HUES48 (cell line): ENCODE results near the gene MYH3.

ENCODE experiments used
- H3K27ac ChIP-seq: one replicate; pipeline ENCODE4 v1.7.0; 2013; ENCODE audit warnings: low read depth, low read length, inconsistent platforms
- H3K27me3 ChIP-seq: 2 replicates; pipeline ENCODE4 v1.6.1; 2013; ENCODE audit warnings: mild to moderate bottlenecking, low read length; ENCODE audit not compliant: control insufficient read depth, insufficient read depth
- H3K36me3 ChIP-seq: 2 replicates; pipeline ENCODE4 v1.6.1; 2013; ENCODE audit warnings: low read length; ENCODE audit not compliant: control insufficient read depth, insufficient read depth
- H3K4me1 ChIP-seq: 2 replicates; pipeline ENCODE4 v1.6.1; 2013; ENCODE audit warnings: mild to moderate bottlenecking, low read length; ENCODE audit not compliant: control insufficient read depth, insufficient read depth
- H3K4me3 ChIP-seq: 2 replicates; pipeline ENCODE4 v1.5.1; 2013; ENCODE audit warnings: mild to moderate bottlenecking, low read depth, low read length
- H3K9ac ChIP-seq: 2 replicates; pipeline ENCODE4 v1.6.1; 2013; ENCODE audit warnings: mild to moderate bottlenecking, low read depth, low read length, moderate library complexity
- H3K9me3 ChIP-seq: 2 replicates; pipeline ENCODE4 v1.6.1; 2013; ENCODE audit warnings: low read length; ENCODE audit not compliant: control insufficient read depth, insufficient read depth

Gene MYH3

DNA sequence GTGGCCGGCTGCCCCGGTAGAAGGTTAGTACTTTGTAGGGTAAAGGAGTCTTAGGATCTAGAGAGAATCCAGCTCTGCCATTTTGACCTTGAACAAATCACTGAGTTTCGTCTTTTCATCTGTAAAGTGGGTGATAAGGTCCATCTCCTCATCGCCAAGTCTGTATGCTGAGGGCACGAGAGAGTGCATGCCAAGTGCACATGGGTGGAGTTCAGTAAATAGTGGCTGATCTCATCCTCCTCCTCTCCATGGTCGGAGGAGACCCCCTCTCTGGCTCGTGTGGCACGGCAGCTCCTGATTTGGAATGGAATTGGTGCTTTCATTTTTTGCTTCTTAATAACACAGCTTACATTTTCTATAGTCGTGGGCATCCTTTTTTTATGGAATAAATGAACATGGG is 30.7 kb downstream of the MYH3 start:
- Histone ChIP-seq H3K36me3 (no peaks in the 10 kb centered on the region), H3K27ac (no peak overlapping the region), H3K9me3 (no peaks in the 10 kb centered on the region), H3K9ac (no peak overlapping the region), H3K4me3 (no peak overlapping the region), H3K27me3 (no peaks in the 10 kb centered on the region), H3K4me1 (no peaks in the 10 kb centered on the region)

DNA sequence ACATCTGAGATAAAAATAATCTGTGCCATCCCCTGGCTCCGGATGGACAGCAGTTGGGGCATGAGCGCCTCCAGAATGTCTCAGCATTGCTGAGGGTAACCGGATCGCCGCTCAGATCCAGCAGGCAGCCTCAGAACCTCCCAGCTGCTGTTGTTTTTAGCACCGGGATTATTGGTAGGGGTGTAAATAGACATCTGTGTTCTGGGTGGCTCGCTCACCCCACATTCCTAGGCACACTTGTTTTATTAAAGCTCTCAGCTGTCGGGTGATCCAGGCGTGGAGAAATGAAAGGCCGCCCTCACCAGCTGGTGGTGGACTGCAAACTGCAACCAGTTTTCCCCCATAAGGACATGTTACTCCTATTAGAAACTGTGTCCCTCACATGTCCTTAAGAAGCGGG is 32.1 kb downstream of the MYH3 start:
- no peaks in the 10 kb centered on the region for H3K4me1 ChIP-seq
- H3K27ac ChIP-seq = no peak overlapping the region
- H3K36me3 ChIP-seq = no peaks in the 10 kb centered on the region
- no peaks in the 10 kb centered on the region for H3K9me3 ChIP-seq
- no peaks in the 10 kb centered on the region for H3K27me3 ChIP-seq
- H3K9ac ChIP-seq = no peak overlapping the region
- no peak overlapping the region for H3K4me3 ChIP-seq

DNA sequence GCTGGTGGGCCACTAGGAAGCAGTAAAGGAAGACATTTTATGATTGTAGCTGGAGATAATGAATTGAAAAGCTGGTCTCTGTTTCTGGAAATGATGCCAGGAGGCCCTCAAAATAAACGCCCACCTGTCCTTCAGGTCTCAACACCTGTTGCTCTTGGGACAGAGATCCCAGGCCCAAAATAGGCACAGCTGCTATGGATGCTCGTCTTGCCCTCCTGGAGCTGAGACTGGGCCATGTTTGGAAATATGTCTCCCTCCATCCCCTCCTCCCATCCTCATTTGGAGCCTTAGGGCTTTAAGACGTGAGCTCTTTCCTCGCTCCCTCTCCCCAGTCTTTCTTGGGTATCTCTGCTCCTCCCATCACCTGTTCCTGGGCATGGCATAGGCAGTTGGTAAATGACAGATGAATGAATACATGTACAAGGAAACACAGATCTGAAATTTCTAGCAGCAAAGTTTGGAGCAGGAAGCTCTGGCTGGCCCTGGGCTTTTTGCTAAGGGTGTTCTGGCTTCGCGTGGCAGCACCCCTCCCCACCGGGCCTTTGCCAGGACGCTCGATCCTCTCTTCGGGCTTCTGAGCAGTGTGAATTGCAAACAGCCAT is 33.3 kb downstream of the MYH3 start:
- no peaks in the 10 kb centered on the region for H3K27me3 ChIP-seq
- no peaks in the 10 kb centered on the region for H3K9me3 ChIP-seq
- H3K4me1 ChIP-seq = no peaks in the 10 kb centered on the region
- H3K27ac ChIP-seq = no peak overlapping the region
- H3K36me3 ChIP-seq = no peaks in the 10 kb centered on the region
- no peak overlapping the region for H3K4me3 ChIP-seq
- H3K9ac ChIP-seq = no peak overlapping the region

DNA sequence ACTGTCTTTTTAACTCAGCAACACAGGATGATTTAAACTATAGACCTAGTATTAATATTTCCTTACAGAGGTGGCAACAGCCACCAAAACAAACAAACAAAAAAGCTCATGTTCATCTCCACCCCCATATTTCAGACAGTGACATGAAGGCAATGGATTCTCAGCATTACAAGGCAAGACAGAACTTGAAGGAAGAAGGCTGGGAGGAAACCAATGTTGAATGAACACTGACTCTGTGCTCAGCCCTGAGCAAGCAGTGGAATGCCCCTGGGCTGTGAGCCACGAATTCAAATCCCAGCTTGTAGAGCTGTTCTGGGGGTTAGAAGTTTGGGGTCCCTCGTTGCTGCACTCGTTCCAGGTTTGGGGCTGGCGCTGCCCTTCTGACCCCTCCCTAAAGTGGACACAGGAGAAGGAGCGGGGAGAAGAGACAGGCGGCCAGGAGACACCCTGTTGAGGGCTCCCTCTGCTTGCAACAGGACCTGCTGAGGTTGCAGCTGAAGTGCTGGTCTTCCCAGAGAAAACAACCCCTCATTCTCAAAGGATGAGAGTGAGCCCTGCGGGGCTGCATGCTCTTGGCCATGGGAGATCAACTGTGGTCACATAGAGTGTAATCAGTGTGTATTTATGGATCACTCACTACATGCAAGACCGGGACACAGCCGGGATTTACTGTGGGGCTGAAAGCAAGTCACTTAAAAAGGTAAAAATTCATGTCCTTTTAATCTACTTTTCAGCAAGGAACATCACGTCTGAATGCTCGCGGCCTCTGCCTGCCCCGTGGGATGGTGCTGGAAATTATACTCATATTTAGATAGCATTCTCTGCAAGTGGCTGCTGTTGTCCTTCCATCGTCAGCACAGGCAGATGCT is 34.3 kb downstream of the MYH3 start:
- no peaks in the 10 kb centered on the region for H3K36me3 ChIP-seq
- H3K27me3 ChIP-seq = no peaks in the 10 kb centered on the region
- no peak overlapping the region for H3K9ac ChIP-seq
- H3K27ac ChIP-seq = no peak overlapping the region
- H3K4me1 ChIP-seq = no peaks in the 10 kb centered on the region
- H3K9me3 ChIP-seq = no peaks in the 10 kb centered on the region
- H3K4me3 ChIP-seq = no peak overlapping the region

DNA sequence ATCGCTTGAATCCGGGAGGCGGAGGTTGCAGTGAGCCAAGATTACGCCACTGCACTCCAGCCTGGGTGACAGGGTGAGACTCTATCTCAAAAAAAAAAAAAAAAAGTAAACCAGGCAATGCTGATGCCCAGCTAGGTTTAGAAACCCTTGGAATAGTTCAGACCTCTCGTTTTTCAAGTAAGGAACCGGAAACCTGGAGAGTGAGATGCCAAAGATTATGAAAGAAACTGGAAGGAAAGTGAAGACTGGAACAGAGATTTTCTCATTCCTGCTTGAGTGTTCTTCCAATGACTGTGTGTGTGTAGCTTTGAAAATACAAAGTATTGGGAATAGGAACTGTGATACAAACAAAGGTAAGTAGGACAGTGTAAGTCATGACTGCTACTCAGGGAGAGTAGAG is 35.7 kb downstream of the MYH3 start:
- Histone ChIP-seq H3K9me3 (no peaks in the 10 kb centered on the region), H3K36me3 (no peaks in the 10 kb centered on the region), H3K27ac (no peak overlapping the region), H3K4me1 (no peaks in the 10 kb centered on the region), H3K4me3 (no peak overlapping the region), H3K27me3 (no peaks in the 10 kb centered on the region), H3K9ac (no peak overlapping the region)

DNA sequence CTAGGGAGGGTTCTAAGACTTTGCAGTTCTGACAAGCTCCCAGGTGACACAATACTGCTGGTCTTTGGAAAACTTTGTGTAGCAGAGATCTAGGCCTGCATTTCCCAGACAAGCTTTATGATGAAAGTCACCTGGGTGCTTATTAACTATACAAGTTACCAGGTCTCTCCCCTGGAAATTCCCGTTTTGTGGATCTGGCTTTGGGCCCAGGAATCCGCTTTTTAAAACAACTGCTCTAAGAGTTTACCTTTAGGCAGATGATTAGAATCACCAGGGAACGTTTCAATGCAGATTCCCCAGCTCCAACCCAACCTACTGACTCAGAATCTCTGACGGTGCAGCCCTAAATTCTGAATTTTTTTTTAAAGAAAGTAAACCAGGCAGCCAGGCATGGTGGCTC is 36.3 kb downstream of the MYH3 start:
- H3K27me3 ChIP-seq = no peaks in the 10 kb centered on the region
- H3K4me1 ChIP-seq = no peaks in the 10 kb centered on the region
- H3K27ac ChIP-seq = no peak overlapping the region
- no peaks in the 10 kb centered on the region for H3K36me3 ChIP-seq
- H3K9ac ChIP-seq = no peak overlapping the region
- H3K4me3 ChIP-seq = no peak overlapping the region
- no peaks in the 10 kb centered on the region for H3K9me3 ChIP-seq

DNA sequence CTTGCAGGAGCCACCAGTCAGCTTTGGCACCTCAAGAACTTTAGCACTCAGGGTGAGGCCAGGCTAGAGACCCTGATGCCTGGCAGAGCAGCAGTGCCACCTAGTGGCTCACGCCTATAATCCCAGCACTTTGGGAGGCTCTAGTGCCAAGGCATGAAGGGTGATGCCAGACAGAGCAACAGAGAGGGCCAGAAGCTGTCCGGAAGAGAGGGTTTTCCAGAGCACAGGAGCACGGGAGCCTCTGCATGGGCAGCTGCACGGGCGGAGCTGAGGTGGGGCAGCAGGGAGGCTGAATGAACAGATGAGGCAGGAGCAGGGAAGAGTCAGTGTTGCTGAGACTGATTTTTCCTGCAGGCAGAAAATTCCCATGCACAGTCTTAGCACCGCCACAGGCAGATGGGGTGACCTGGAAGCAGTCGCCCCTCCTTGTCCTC is 38.9 kb downstream of the MYH3 start:
- H3K9me3 ChIP-seq = no peaks in the 10 kb centered on the region
- H3K4me1 ChIP-seq = no peaks in the 10 kb centered on the region
- no peaks in the 10 kb centered on the region for H3K27me3 ChIP-seq
- H3K9ac ChIP-seq = no peak overlapping the region
- no peaks in the 10 kb centered on the region for H3K36me3 ChIP-seq
- H3K4me3 ChIP-seq = no peak overlapping the region
- no peak overlapping the region for H3K27ac ChIP-seq

DNA sequence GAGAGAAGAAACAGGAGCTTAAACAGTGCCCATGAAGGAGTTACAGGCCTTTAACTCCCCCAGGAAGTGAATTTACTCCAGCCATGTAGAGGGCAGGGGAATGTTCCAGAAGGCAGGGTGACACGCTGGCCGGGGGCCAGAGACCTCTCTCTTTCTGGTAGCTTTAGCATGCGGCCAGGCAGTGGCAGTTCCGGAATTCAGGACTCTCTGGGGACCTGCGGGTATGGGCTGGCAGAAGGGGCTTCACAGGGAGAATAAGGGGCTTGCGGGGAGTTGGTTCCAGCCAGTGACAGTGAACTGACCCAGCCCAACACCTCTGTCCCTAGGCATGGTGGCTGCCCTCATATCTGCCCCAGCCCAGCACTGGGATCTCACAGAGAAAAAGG is 40.0 kb downstream of the MYH3 start:
- Histone ChIP-seq H3K9ac (no peak overlapping the region), H3K27me3 (no peaks in the 10 kb centered on the region), H3K27ac (no peak overlapping the region), H3K4me3 (no peak overlapping the region), H3K36me3 (no peaks in the 10 kb centered on the region), H3K9me3 (no peaks in the 10 kb centered on the region), H3K4me1 (no peaks in the 10 kb centered on the region)

DNA sequence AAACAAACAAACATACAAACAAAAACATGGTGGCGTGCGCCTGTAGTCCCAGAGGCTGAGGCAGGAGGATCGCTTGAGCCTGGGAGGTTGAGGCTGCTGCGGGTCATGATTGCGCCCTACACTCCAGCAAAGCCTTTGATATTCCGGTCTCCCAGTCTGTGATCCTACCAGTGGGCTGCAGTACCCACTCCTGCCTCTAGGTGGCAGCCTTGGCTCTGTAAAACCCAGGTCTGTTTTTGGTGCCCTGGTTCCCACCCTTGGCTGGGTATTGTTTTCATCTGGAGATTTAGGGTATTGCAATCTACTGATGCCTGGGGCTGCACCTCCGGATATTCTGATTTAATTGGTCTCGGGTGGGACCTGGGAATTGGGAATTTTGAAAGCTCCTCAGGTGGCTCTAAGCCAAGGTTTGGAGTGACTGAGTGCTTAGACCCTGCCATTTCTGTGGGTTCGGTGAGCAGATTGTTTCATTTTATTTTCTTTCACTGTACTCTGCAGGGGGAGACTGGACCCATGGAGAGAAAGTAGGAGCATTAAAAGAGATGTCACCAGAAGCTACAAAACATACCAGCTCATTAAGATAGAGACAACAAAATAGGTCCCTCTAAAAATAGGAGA is 40.5 kb downstream of the MYH3 start:
- Histone ChIP-seq H3K4me1 (no peaks in the 10 kb centered on the region), H3K4me3 (no peak overlapping the region), H3K27ac (no peak overlapping the region), H3K9ac (no peak overlapping the region), H3K36me3 (no peaks in the 10 kb centered on the region), H3K9me3 (no peaks in the 10 kb centered on the region), H3K27me3 (no peaks in the 10 kb centered on the region)

DNA sequence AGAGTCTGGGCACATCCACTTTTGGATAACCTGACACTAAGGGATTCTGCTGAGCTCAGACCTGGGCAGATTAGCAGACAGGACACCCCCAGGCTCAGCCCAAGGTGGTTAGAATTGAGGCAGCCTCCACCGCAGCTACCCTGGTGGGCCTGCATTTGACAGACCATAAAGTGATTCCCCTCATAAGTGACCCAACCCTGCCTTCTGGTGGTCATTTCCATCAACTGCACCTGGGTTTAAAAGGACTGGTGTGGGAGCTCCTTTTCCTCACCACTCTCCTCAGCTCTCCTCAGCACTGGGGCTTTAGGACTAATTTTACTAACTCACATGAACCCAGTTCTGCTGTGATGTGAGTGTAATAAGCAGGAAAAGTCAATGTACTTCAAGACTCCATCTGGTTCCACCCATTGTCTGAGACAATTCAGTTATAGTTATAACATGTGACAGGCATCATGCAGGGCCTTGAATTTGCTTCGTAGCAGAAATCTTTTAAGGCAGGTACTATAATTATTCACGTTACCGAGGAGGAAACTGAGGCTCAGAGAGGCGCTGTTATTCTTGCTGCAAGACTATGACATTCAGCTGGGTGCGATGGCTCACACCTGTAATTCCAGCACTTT is 42.5 kb downstream of the MYH3 start:
- H3K27ac ChIP-seq = no peak overlapping the region
- H3K27me3 ChIP-seq = no peaks in the 10 kb centered on the region
- H3K4me3 ChIP-seq = no peak overlapping the region
- H3K4me1 ChIP-seq = no peaks in the 10 kb centered on the region
- H3K36me3 ChIP-seq = no peaks in the 10 kb centered on the region
- H3K9me3 ChIP-seq = no peaks in the 10 kb centered on the region
- H3K9ac ChIP-seq = no peak overlapping the region
